HCT116 (cell line): ENCODE data around the gene DNAJC5G. TPM values are rescaled to one million over a fixed set of nuclear protein-coding genes. Genes with fewer than 3 reads are reported as not detected.

Source experiments
- ATAC-seq: fragments of 200-7000 bp; cut with Tn5 transposase; 2 replicates; pipeline ENCODE4 v1.9.1; 2020; ENCODE audit warnings: mild to moderate bottlenecking, moderate library complexity
- BruUV-seq: library from RNA; stranded (reverse); fragments of 400-500 nt; replicated peaks from 2 replicates; lab custom pipeline; 2021; lab: Mats Ljungman, UMichigan
- CTCF ChIA-PET: fragments of 300-600 bp; sonication (Branson Sonifier 250); formaldehyde crosslinking; loops from one replicate; lab custom pipeline; 2021; ENCODE audit warnings: antibody characterized with exemption; lab: Charles Lee
- POLR2A ChIA-PET: fragments of 300-600, 350-600 bp; sonication (Branson Sonifier 250); formaldehyde crosslinking; loops from one replicate; lab custom pipeline; 2021; ENCODE audit warnings: antibody characterized with exemption; lab: Charles Lee
- RAD21 ChIA-PET, 2 experiments: fragments of 300-600 bp; sonication (Branson Sonifier 250); formaldehyde crosslinking; loops; one replicate each; lab custom pipeline; 2023; ENCODE audit warnings: low total read pairs in 2 of 2; ENCODE audit not compliant: uncharacterized antibody in 2 of 2, unreplicated experiment in 2 of 2, low non-redundant PET in 1 of 2; lab: Charles Lee
- DNase-seq: peaks from one replicate; pipeline ENCODE4 v3.0.0-alpha.2; 2010; ENCODE audit warnings: low read depth, low spot score
- H2AFZ ChIP-seq: fragments of 200-600 bp; shearing (Covaris generic), sonication (generic); 2 replicates; pipeline ENCODE4 v1.6.1; 2017; ENCODE audit warnings: low read depth, mixed run types, mixed read lengths, antibody characterized with exemption, low read length; ENCODE audit not compliant: poor library complexity, severe bottlenecking
- H3K27ac ChIP-seq: 2 replicates; pipeline ENCODE4 v1.5.1; 2012; ENCODE audit warnings: low read depth, low read length
- H3K27me3 ChIP-seq: fragments of 200-600 bp; sonication (generic); 2 replicates; pipeline ENCODE4 v1.6.1; 2016; ENCODE audit warnings: mixed run types, low read length, mixed read lengths; ENCODE audit not compliant: insufficient read depth
- H3K36me3 ChIP-seq, 2 experiments: fragments of 200-500 bp in 1 of 2; fragments of 200-600 bp in 1 of 2; sonication (Bioruptor generic) in 1 of 2; sonication (generic) in 1 of 2; 2 replicates each; pipeline versions ENCODE4 v1.5.1 to v1.6.1; 2014 to 2016; ENCODE audit warnings: low read length in 2 of 2, inconsistent platforms in 1 of 2, mixed read lengths in 1 of 2, mixed run types in 1 of 2; ENCODE audit not compliant: insufficient read depth in 2 of 2, control insufficient read depth in 1 of 2
- H3K4me1 ChIP-seq, 2 experiments: fragments of 200-600 bp in 1 of 2; sonication (generic) in 1 of 2; 2 replicates each; pipeline versions ENCODE4 v1.5.1 to v1.6.1; 2012 to 2017; ENCODE audit warnings: low read length in 2 of 2, inconsistent platforms in 1 of 2, mild to moderate bottlenecking in 1 of 2, mixed read lengths in 1 of 2, mixed run types in 1 of 2, moderate library complexity in 1 of 2; ENCODE audit not compliant: insufficient read depth in 2 of 2, control insufficient read depth in 1 of 2
- H3K4me2 ChIP-seq: fragments of 200-600 bp; sonication (generic); 2 replicates; pipeline ENCODE4 v1.6.1; 2017; ENCODE audit warnings: mixed run types, low read length, mixed read lengths
- H3K4me3 ChIP-seq, 2 experiments: fragments of 200-600 bp in 1 of 2; sonication (generic) in 1 of 2; replicated peaks in 1 of 2; 2 replicates each; pipeline ENCODE4 v1.5.1; 2011 to 2016; ENCODE audit warnings: low read length in 2 of 2, control low read depth in 1 of 2, low read depth in 1 of 2, mild to moderate bottlenecking in 1 of 2, mixed read lengths in 1 of 2, mixed run types in 1 of 2
- H3K79me2 ChIP-seq: fragments of 200-600 bp; sonication (generic); 2 replicates; pipeline ENCODE4 v1.6.1; 2017; ENCODE audit warnings: mild to moderate bottlenecking, mixed run types, low read length, moderate library complexity, mixed read lengths; ENCODE audit not compliant: insufficient read depth
- H3K9ac ChIP-seq: fragments of 200-600 bp; sonication (generic); 2 replicates; pipeline ENCODE4 v1.6.1; 2016; ENCODE audit warnings: low read length, mixed read lengths
- H3K9me2 ChIP-seq: fragments of 200-600 bp; sonication (generic), shearing (Covaris generic); 2 replicates; pipeline ENCODE4 v1.6.1; 2017; ENCODE audit warnings: mixed run types, mild to moderate bottlenecking, moderate library complexity; ENCODE audit not compliant: insufficient read depth
- H3K9me3 ChIP-seq, 2 experiments: fragments of 200-500 bp in 1 of 2; fragments of 200-600 bp in 1 of 2; sonication (Bioruptor generic) in 1 of 2; sonication (generic) in 1 of 2; 2 replicates each; pipeline ENCODE4 v1.6.1; 2014 to 2017; ENCODE audit warnings: low read length in 2 of 2, mixed read lengths in 2 of 2, inconsistent platforms in 1 of 2, low read depth in 1 of 2, mild to moderate bottlenecking in 1 of 2, mixed run types in 1 of 2, moderate library complexity in 1 of 2; ENCODE audit not compliant: control insufficient read depth in 1 of 2, insufficient read depth in 1 of 2
- H4K20me1 ChIP-seq: fragments of 200-600 bp; sonication (generic), shearing (Covaris generic); 2 replicates; pipeline ENCODE4 v1.6.1; 2017; ENCODE audit warnings: mixed run types, mild to moderate bottlenecking, moderate library complexity; ENCODE audit not compliant: insufficient read depth
- CTCF ChIP-seq, 3 experiments: fragments of 200-600 bp in 1 of 3; sonication (generic) in 1 of 3; IDR thresholded peaks in 2 of 3; conservative IDR thresholded peaks in 1 of 3; 2 replicates each; pipeline ENCODE4 v1.5.1; 2012 to 2017; ENCODE audit warnings: low read depth in 2 of 3, low read length in 2 of 3, antibody characterized with exemption in 1 of 3, borderline replicate concordance in 1 of 3, control low read depth in 1 of 3, mild to moderate bottlenecking in 1 of 3, mixed read lengths in 1 of 3, mixed run types in 1 of 3, moderate library complexity in 1 of 3; ENCODE audit not compliant: insufficient read depth in 1 of 3
- EGR1 ChIP-seq: IDR thresholded peaks from 2 replicates; pipeline ENCODE4 v1.6.1; 2012; ENCODE audit warnings: low read depth
- ELF1 ChIP-seq: IDR thresholded peaks from 2 replicates; pipeline ENCODE4 v1.6.1; 2012; ENCODE audit warnings: low read depth, borderline replicate concordance
- EZH2phosphoT487 ChIP-seq: fragments of 200-600 bp; IDR thresholded peaks from 2 replicates; pipeline ENCODE4 v1.6.1; 2018; ENCODE audit warnings: antibody characterized with exemption, borderline replicate concordance
- FOSL1 ChIP-seq: IDR thresholded peaks from 2 replicates; pipeline ENCODE4 v1.6.1; 2012; ENCODE audit warnings: low read depth
- MAX ChIP-seq: IDR thresholded peaks from 2 replicates; pipeline ENCODE4 v1.6.1; 2012
- POLR2A ChIP-seq: IDR thresholded peaks from 2 replicates; pipeline ENCODE4 v1.7.0; 2011; ENCODE audit warnings: borderline replicate concordance; ENCODE audit not compliant: insufficient read depth, insufficient read length; ENCODE audit errors: extremely low read depth
- POLR2AphosphoS5 ChIP-seq: IDR thresholded peaks from 2 replicates; pipeline ENCODE4 v1.6.1; 2011; ENCODE audit warnings: mild to moderate bottlenecking, low read depth, low read length, moderate library complexity
- REST ChIP-seq: IDR thresholded peaks from 2 replicates; pipeline ENCODE4 v1.6.1; 2012; ENCODE audit warnings: low read depth
- SIN3A ChIP-seq: IDR thresholded peaks from 2 replicates; pipeline ENCODE4 v1.6.1; 2012; ENCODE audit warnings: low read depth
- SRF ChIP-seq: IDR thresholded peaks from 2 replicates; pipeline ENCODE4 v1.6.1; 2012; ENCODE audit warnings: low read depth
- TCF7L2 ChIP-seq: IDR thresholded peaks from 2 replicates; pipeline ENCODE4 v1.7.0; 2011; ENCODE audit warnings: borderline replicate concordance, inconsistent platforms; ENCODE audit not compliant: insufficient read depth, insufficient read length; ENCODE audit errors: extremely low read depth
- YY1 ChIP-seq: IDR thresholded peaks from 2 replicates; pipeline ENCODE4 v1.6.1; 2011; ENCODE audit warnings: low read length, low read depth, moderate library complexity, mild to moderate bottlenecking; ENCODE audit not compliant: insufficient replicate concordance; ENCODE audit errors: extremely low read depth
- ZBTB33 ChIP-seq: IDR thresholded peaks from 2 replicates; pipeline ENCODE4 v1.6.1; 2011; ENCODE audit warnings: mild to moderate bottlenecking, low read length, moderate library complexity; ENCODE audit not compliant: insufficient replicate concordance; ENCODE audit errors: extremely low read depth
- ZFX ChIP-seq: fragments of 450-650 bp; IDR thresholded peaks from 2 replicates; pipeline ENCODE4 v1.6.1; 2017
- intact Hi-C: fragments of 100-400 bp; cut with micrococcal nuclease; formaldehyde crosslinking; loops from 2 replicates; pipeline ENCODE4 v1.10.0; 2022
- total RNA-seq: library from RNA; stranded (reverse); gene quantifications from one replicate; pipeline ENCODE4 v1.2.1, GENCODE V29; 2021; ENCODE audit not compliant: unreplicated experiment

Gene DNAJC5G
- total RNA-seq, 1 experiment from 2014 or later = 2.5 TPM

GRCh38 chr2:27315122-27315521, 39.9 kb downstream of the DNAJC5G start:
- Histone ChIP-seq H3K9me3 (no peaks in the 10 kb centered on the region), H4K20me1 (no peaks in the 10 kb centered on the region), H3K4me2 (no peak overlapping the region), H3K4me1 (peaks cover 7 to 9% of the 10 kb centered on the region in 2 experiments; a peak in 3 of 4 replicates), H3K36me3 (no peaks in the 10 kb centered on the region; a peak in 1 of 4 replicates), H3K27me3 (no peaks in the 10 kb centered on the region), H2AFZ (no peak overlapping the region), H3K79me2 (no peaks in the 10 kb centered on the region), H3K27ac (no peak overlapping the region), H3K9ac (no peak overlapping the region), H3K4me3 (no peak overlapping the region), H3K9me2 (no peaks in the 10 kb centered on the region)
- TF ChIP-seq EZH2phosphoT487 = no peak
- no peak for TF ChIP-seq FOSL1
- no peak for TF ChIP-seq TCF7L2
- TF ChIP-seq POLR2A = no peak
- no peak for TF ChIP-seq YY1
- TF ChIP-seq ZBTB33 = no peak
- TF ChIP-seq SIN3A = no peak
- TF ChIP-seq ELF1 = no peak
- no peak for TF ChIP-seq ZFX
- TF ChIP-seq MAX = no peak
- no peak for TF ChIP-seq REST
- TF ChIP-seq SRF = no peak
- TF ChIP-seq POLR2AphosphoS5 = no peak
- no peak for TF ChIP-seq EGR1
- TF ChIP-seq CTCF (IDR thresholded peaks at IDR 0.05 in 2 of 3, conservative IDR thresholded peaks at IDR 0.05 in 1 of 3; ENCODE audit: borderline replicate concordance in 1 of 3, insufficient read depth in 1 of 3, low read depth in 2 of 3, low read length in 2 of 3) = no peak
- no peak for DNase-seq
- intact Hi-C loops = no loop called here
- RAD21 ChIA-PET = no interaction called here
- POLR2A ChIA-PET = no interaction called here
- BruUV-seq = no TSS peak
- ATAC-seq = no peak
- CTCF ChIA-PET = interaction anchor here (2.0 kb wide), 1 partner anchor 12 kb away, joined by 6 read pairs; no protein-coding TSS in a partner anchor
